HEK293T (cell line): ENCODE results near the gene CDK17.

Source experiments
- CTCF ChIA-PET: fragments of 350-600 bp; formaldehyde crosslinking; extraction: SDS; loops from one replicate; lab custom pipeline; 2021; ENCODE audit warnings: antibody characterized with exemption, inconsistent platforms; lab: Yijun Ruan, JAX
- POLR2A ChIA-PET: fragments of 350-600 bp; formaldehyde crosslinking; extraction: SDS; loops from one replicate; lab custom pipeline; 2020; ENCODE audit warnings: antibody characterized with exemption, inconsistent platforms; lab: Yijun Ruan, JAX
- DNase-seq: peaks from one replicate; pipeline ENCODE4 v3.0.0; 2012; ENCODE audit warnings: mixed read lengths; ENCODE audit errors: extremely low spot score
- ARNT ChIP-seq: fragments of 450-650 bp; IDR thresholded peaks from 2 replicates; pipeline ENCODE4 v1.6.1; 2017; ENCODE audit warnings: mild to moderate bottlenecking
- BHLHE40 ChIP-seq: fragments of 450-650 bp; IDR thresholded peaks from 2 replicates; pipeline ENCODE4 v1.6.1; 2016; ENCODE audit warnings: mild to moderate bottlenecking, moderate library complexity, borderline replicate concordance
- CTBP1 ChIP-seq: fragments of 450-650 bp; IDR thresholded peaks from 2 replicates; pipeline ENCODE4 v1.6.1; 2016; ENCODE audit warnings: borderline replicate concordance
- ELF4 ChIP-seq: fragments of 450-650 bp; IDR thresholded peaks from 2 replicates; pipeline ENCODE4 v1.6.1; 2017; ENCODE audit warnings: antibody characterized with exemption
- FOXA1 ChIP-seq: fragments of 450-650 bp; IDR thresholded peaks from 2 replicates; pipeline ENCODE4 v1.6.1; 2016; ENCODE audit warnings: mild to moderate bottlenecking
- FOXK2 ChIP-seq: fragments of 450-650 bp; IDR thresholded peaks from 2 replicates; pipeline ENCODE4 v1.6.1; 2016; ENCODE audit warnings: mild to moderate bottlenecking
- FOXM1 ChIP-seq: fragments of 450-650 bp; IDR thresholded peaks from 2 replicates; pipeline ENCODE4 v1.6.1; 2017; ENCODE audit warnings: mild to moderate bottlenecking, borderline replicate concordance
- HDGF ChIP-seq: fragments of 450-650 bp; IDR thresholded peaks from 2 replicates; pipeline ENCODE4 v1.6.1; 2017; ENCODE audit warnings: antibody characterized with exemption, borderline replicate concordance
- L3MBTL2 ChIP-seq: fragments of 450-650 bp; conservative IDR thresholded peaks from 2 replicates; pipeline ENCODE4 v1.6.1; 2016; ENCODE audit warnings: mild to moderate bottlenecking
- LEF1 ChIP-seq: fragments of 450-650 bp; IDR thresholded peaks from 2 replicates; pipeline ENCODE4 v1.6.1; 2017; ENCODE audit warnings: mild to moderate bottlenecking, borderline replicate concordance
- NFRKB ChIP-seq: fragments of 450-650 bp; IDR thresholded peaks from 2 replicates; pipeline ENCODE4 v1.6.1; 2016; ENCODE audit warnings: mild to moderate bottlenecking, moderate library complexity
- SP1 ChIP-seq: fragments of 450-650 bp; IDR thresholded peaks from 2 replicates; pipeline ENCODE4 v1.6.1; 2017
- SUZ12 ChIP-seq: fragments of 450-650 bp; IDR thresholded peaks from 2 replicates; pipeline ENCODE4 v1.6.1; 2016; ENCODE audit warnings: mild to moderate bottlenecking
- TARDBP ChIP-seq: fragments of 450-650 bp; IDR thresholded peaks from 2 replicates; pipeline ENCODE4 v1.6.1; 2016
- ZNF384 ChIP-seq: fragments of 450-650 bp; IDR thresholded peaks from 2 replicates; pipeline ENCODE4 v1.6.1; 2016
- TF ChIP-seq, protein P1 (sequence below): fragments of 450-650 bp; IDR thresholded peaks from 2 replicates; pipeline ENCODE4 v1.6.1; 2016

CDK17 gene

GRCh38 chr12:96234591-96235483 lies 165.4 kb downstream of the CDK17 start:
- DNase-seq: no peak
- ChIA-PET POLR2A (no interaction called here), CTCF (no interaction called here)
- TF ChIP-seq L3MBTL2 (no peak), CTBP1 (no peak), HDGF (no peak), SP1 (no peak), NFRKB (no peak), LEF1 (no peak), ZNF384 (no peak)
- TF ChIP-seq, protein P1, sequence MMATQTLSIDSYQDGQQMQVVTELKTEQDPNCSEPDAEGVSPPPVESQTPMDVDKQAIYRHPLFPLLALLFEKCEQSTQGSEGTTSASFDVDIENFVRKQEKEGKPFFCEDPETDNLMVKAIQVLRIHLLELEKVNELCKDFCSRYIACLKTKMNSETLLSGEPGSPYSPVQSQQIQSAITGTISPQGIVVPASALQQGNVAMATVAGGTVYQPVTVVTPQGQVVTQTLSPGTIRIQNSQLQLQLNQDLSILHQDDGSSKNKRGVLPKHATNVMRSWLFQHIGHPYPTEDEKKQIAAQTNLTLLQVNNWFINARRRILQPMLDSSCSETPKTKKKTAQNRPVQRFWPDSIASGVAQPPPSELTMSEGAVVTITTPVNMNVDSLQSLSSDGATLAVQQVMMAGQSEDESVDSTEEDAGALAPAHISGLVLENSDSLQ: no peak

GRCh38 chr12:96233939-96234461 lies 166.2 kb downstream of the CDK17 start:
- TF ChIP-seq BHLHE40 (no peak), HDGF (no peak), NFRKB (no peak), TARDBP (no peak), SUZ12 (no peak), ZNF384 (no peak)
- TF ChIP-seq, protein P1: no peak
- ChIA-PET CTCF (no interaction called here), POLR2A (no interaction called here)
- no peak for DNase-seq

DNA sequence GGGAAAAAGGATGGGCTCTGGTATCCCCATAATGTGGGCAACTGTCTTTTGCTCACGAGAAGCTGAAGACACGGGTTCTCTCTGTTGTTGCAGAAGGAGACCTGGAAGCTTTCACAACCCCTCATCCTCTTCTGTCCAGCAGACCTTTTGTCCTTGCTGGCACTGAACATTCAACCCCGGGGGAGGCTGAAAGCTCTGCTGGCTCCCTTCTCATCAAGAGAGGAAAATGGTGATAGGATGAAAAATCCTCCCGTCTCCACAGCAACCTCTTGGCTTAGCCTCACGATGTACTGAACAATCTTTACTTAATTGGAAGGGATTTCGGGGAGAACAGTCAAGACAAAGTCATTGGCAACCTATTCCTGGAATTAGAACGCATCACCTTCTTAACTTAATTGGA lies 167.1 kb downstream of the CDK17 start:
- TF ChIP-seq FOXK2: no peak
- TF ChIP-seq TARDBP: no peak
- TF ChIP-seq, protein P1: no peak
- TF ChIP-seq ARNT: no peak
- no peak for TF ChIP-seq NFRKB
- no peak for TF ChIP-seq SUZ12
- TF ChIP-seq ZNF384: no peak
- TF ChIP-seq HDGF: no peak
- TF ChIP-seq SP1: no peak
- TF ChIP-seq L3MBTL2: no peak
- no peak for TF ChIP-seq CTBP1
- TF ChIP-seq ELF4: no peak
- no peak for TF ChIP-seq BHLHE40
- no peak for TF ChIP-seq FOXA1
- ChIA-PET POLR2A (no interaction called here), CTCF (no interaction called here)
- DNase-seq: no peak

- ChIA-PET CTCF (interaction anchor here (0.9 kb wide), 1 partner anchor 15 kb away, joined by 3 read pairs; no protein-coding TSS in a partner anchor), POLR2A (no interaction called here)
Measured at GRCh38 chr12:96230646-96231045, 169.6 kb downstream of the CDK17 start.

GRCh38 chr12:96228566-96229248 lies 171.5 kb downstream of the CDK17 start:
- ChIA-PET CTCF (interaction anchor here (0.5 kb wide), 1 partner anchor 310 kb away, joined by 3 read pairs; no protein-coding TSS in a partner anchor), POLR2A (no interaction called here)
- DNase-seq: no peak
- no peak for TF ChIP-seq FOXK2
- TF ChIP-seq ZNF384: no peak
- TF ChIP-seq HDGF: no peak
- no peak for TF ChIP-seq L3MBTL2
- TF ChIP-seq TARDBP: no peak
- TF ChIP-seq FOXA1: no peak
- TF ChIP-seq ELF4: no peak
- TF ChIP-seq ARNT: no peak
- TF ChIP-seq NFRKB: no peak
- no peak for TF ChIP-seq CTBP1

More at GRCh38 chr12:96230646-96231045, 169.6 kb downstream of the CDK17 start:
- TF ChIP-seq HDGF (no peak), FOXK2 (no peak), NFRKB (no peak), ARNT (no peak), FOXA1 (no peak), SP1 (no peak), ZNF384 (no peak), CTBP1 (no peak), LEF1 (no peak), TARDBP (no peak), SUZ12 (no peak), BHLHE40 (no peak), ELF4 (no peak), L3MBTL2 (no peak), FOXM1 (no peak)
- TF ChIP-seq, protein P1: no peak
- no peak for DNase-seq
